K562 (cell line): ENCODE data around the gene CHRM1. TPM values are rescaled to one million over a fixed set of nuclear protein-coding genes. Genes with fewer than 3 reads are reported as not detected.

Experiments used
- ATAC-seq: fragments of 200-7000 bp; cut with Tn5 transposase; 3 replicates; pipeline ENCODE4 v1.9.1; 2020; ENCODE audit warnings: moderate library complexity
- BruUV-seq: library from RNA; stranded (reverse); fragments of 400-500 nt; replicated peaks from 2 replicates; lab custom pipeline; 2021; lab: Mats Ljungman, UMichigan
- CTCF ChIA-PET: fragments of 300-600 bp; formaldehyde crosslinking; extraction: SDS; loops from one replicate; lab custom pipeline; 2021; ENCODE audit warnings: low intra/inter-chr PET ratio; lab: Yijun Ruan, JAX
- POLR2A ChIA-PET: fragments of 300-600, 350-650 bp; sonication (Branson Sonifier 250); formaldehyde crosslinking; extraction: SDS; loops from one replicate; lab custom pipeline; 2021; ENCODE audit warnings: antibody characterized with exemption, inconsistent platforms; lab: Yijun Ruan, JAX
- DNase-seq, 4 experiments: peaks; one replicate each; pipeline versions ENCODE4 v3.0.0 to v3.0.0-alpha.2; 2011 to 2018; ENCODE audit warnings: low spot score in 3 of 4, mixed read lengths in 3 of 4; ENCODE audit errors: extremely low read depth in 1 of 4
- FAIRE-seq: peaks from 2 replicates; lab custom pipeline; 2011; peaks lifted over from hg19 to GRCh38; lab: Jason Lieb, UNC
- H2AFZ ChIP-seq: 2 replicates; pipeline ENCODE4 v1.6.0; 2011; ENCODE audit warnings: low read depth, low read length, control low read depth, inconsistent platforms
- H3K27ac ChIP-seq: fragments of 200-600 bp; 3 replicates; pipeline ENCODE4 v1.8.0; 2011; ENCODE audit warnings: low read depth, mild to moderate bottlenecking, control low read depth, inconsistent platforms, low read length, moderate library complexity, mixed read lengths; ENCODE audit errors: extremely low read depth
- H3K27me3 ChIP-seq, 2 experiments: fragments of 300-600 bp in 1 of 2; 2 replicates in 1 of 2; 3 replicates in 1 of 2; pipeline versions ENCODE4 v1.6.0 to v1.8.0; 2011; ENCODE audit warnings: inconsistent platforms in 2 of 2, low read length in 2 of 2, mild to moderate bottlenecking in 1 of 2, mixed read lengths in 1 of 2, moderate library complexity in 1 of 2; ENCODE audit not compliant: control insufficient read depth in 2 of 2, insufficient read depth in 2 of 2
- H3K36me3 ChIP-seq: fragments of 300-600 bp; 3 replicates; pipeline ENCODE4 v1.8.0; 2011; ENCODE audit warnings: mild to moderate bottlenecking, low read length, inconsistent platforms; ENCODE audit not compliant: control insufficient read depth, insufficient read depth
- H3K4me1 ChIP-seq, 2 experiments: fragments of 200-600 bp in 1 of 2; replicated peaks in 1 of 2; 2 replicates in 1 of 2; 3 replicates in 1 of 2; pipeline versions ENCODE4 v1.5.1 to v1.8.0; 2011; ENCODE audit warnings: inconsistent platforms in 2 of 2, low read length in 2 of 2, mild to moderate bottlenecking in 1 of 2, mixed read lengths in 1 of 2, moderate library complexity in 1 of 2; ENCODE audit not compliant: control insufficient read depth in 2 of 2, insufficient read depth in 2 of 2
- H3K4me2 ChIP-seq: 2 replicates; pipeline ENCODE4 v1.6.1; 2011; ENCODE audit warnings: low read length, control low read depth, inconsistent platforms, mixed read lengths; ENCODE audit not compliant: insufficient read depth
- H3K4me3 ChIP-seq: fragments of 200-600 bp; sonication (generic), shearing (Covaris generic); 2 replicates; pipeline ENCODE4 v1.5.1; 2016; ENCODE audit warnings: control low read depth, inconsistent platforms
- H3K79me2 ChIP-seq: fragments of 200-600 bp; 3 replicates; pipeline ENCODE4 v1.8.0; 2011; ENCODE audit warnings: low read length, inconsistent platforms; ENCODE audit not compliant: control insufficient read depth, insufficient read depth
- H3K9ac ChIP-seq, 2 experiments: 2 replicates each; pipeline versions ENCODE4 v1.6.0 to v1.6.1; 2011; ENCODE audit warnings: low read depth in 2 of 2, low read length in 2 of 2, control low read depth in 1 of 2, inconsistent platforms in 1 of 2, mild to moderate bottlenecking in 1 of 2, mixed read lengths in 1 of 2; ENCODE audit not compliant: insufficient read depth in 1 of 2
- H3K9me1 ChIP-seq: one replicate; pipeline ENCODE4 v1.6.0; 2011; ENCODE audit warnings: inconsistent platforms, mild to moderate bottlenecking, low read length, moderate library complexity; ENCODE audit not compliant: control insufficient read depth, insufficient read depth
- H3K9me3 ChIP-seq: replicated peaks from 2 replicates; pipeline ENCODE4 v1.5.1; 2011; ENCODE audit warnings: low read depth, low read length, inconsistent platforms; ENCODE audit not compliant: control insufficient read depth, insufficient read depth
- H4K20me1 ChIP-seq: replicated peaks from 2 replicates; pipeline ENCODE4 v1.6.1; 2011; ENCODE audit warnings: low read length, inconsistent platforms, mixed read lengths; ENCODE audit not compliant: control insufficient read depth, insufficient read depth
- ZSCAN29 ChIP-seq: fragments of 450-650 bp; IDR thresholded peaks from 2 replicates; pipeline ENCODE4 v1.6.1; 2017
- WGBS: fragments of 100-300 bp; shearing (Covaris generic); methylation state at CpG from one replicate; pipeline ENCODE4 v1.1.6; 2016; ENCODE audit warnings: low coverage, mixed read lengths; ENCODE audit not compliant: insufficient coverage; ENCODE audit errors: missing lambda C conversion rate; 5-methylcytosine and 5-hydroxymethylcytosine counted together
- in situ Hi-C: fragments of 300-500 bp; cut with MboI; formaldehyde crosslinking; loops from 4 replicates; pipeline ENCODE4 v1.15.0; 2018; ENCODE audit warnings: inconsistent platforms, mixed read lengths
- intact Hi-C: fragments of 100-400 bp; cut with micrococcal nuclease; formaldehyde crosslinking; loops from 2 replicates; pipeline ENCODE4 v1.14.2; 2022
- polyA plus RNA-seq, 8 experiments: library from polyadenylated mRNA; depleted of rRNA in 4 of 8; stranded (reverse) in 5 of 8; unstranded in 3 of 8; fragments of >200 nt; fragmentation: Nextera tagmentation in 2 of 8; fragmentation: Illumina TruSeq in 1 of 8; extraction: Ambion mirVana in 2 of 8; extraction: Trizol in 1 of 8; gene quantifications; 2 replicates each; pipeline versions ENCODE4 v1.2.1 to v1.2.3, GENCODE V29; 2011 to 2014; ENCODE audit warnings: inconsistent platforms in 1 of 8, missing spikeins in 1 of 8
- total RNA-seq, 7 experiments: library from RNA; depleted of rRNA in 6 of 7; stranded (reverse); fragments of >200 nt in 6 of 7; fragmentation: Illumina TruSeq in 2 of 7; extraction: Trizol in 2 of 7; gene quantifications; 2 replicates each; pipeline versions ENCODE4 v1.2.1 to v1.2.3, GENCODE V29; 2011 to 2021; ENCODE audit warnings: low replicate concordance in 1 of 7
- TF ChIP-seq, protein P1 (sequence below), 2 experiments: fragments of 450-650 bp; formaldehyde crosslinking in 1 of 2; IDR thresholded peaks; 2 replicates each; pipeline versions ENCODE4 v1.4.0 to v1.6.1; 2014 to 2020; ENCODE audit warnings: mild to moderate bottlenecking in 2 of 2, borderline replicate concordance in 1 of 2, low read depth in 1 of 2

CHRM1 gene
- total and polyA plus RNA-seq, 9 of the 15 experiments (the other 6 are each of a cell fraction or from before 2014, with no cell fraction given), result not detected

DNA sequence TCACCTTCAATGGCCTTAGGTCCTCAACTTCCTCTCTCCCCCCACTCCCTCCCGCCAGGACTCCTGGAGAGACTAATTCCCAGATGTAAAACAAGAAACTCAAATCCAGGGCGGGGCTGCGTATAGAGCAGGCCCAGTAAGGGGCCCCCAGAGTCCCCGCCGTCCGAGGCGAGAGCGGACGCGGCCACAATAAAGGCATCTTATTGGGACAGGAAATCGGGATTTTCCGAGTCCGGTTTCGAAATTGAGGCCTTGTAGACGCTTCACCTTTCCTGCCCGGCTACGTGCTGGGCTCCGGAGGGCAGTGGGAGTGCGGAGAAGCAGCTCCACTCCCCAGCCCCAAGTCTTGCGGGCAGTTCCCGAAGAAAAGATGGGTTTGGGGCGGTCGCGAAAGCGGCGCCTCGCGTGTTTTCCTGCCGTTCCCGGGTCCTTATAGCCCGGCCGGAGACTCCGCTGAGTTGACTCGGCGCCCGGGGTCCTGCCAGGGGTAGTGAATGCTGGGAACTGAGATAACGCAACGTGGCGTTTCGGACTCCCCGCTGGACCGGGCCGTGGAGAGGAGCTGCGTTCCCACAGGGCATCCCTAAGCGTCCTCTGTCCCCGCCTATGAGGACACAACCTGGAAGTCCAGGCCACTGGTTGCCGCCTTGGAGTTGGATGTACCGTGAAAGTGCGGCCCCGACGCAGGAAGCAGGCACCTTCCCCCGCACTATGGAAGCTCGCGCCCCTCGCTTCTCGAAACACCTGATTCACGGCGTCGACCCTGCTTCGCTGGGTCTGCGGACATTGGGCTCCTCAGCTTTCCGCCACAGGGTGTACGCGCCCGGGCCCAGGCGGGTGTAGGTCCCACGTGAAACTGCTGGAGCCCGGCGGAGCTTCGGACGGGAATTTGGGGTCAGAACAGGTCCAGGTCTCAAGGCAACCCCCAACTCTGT is 4.8 kb upstream of the CHRM1 start:
- BruUV-seq, result no TSS peak
- 35% methylated on average over 62 of the region's 71 CpGs for WGBS
- peak overlapping the region in 1 of 2 experiments; percentile 48; a peak in 1 of 4 replicates for H3K9ac ChIP-seq
- H3K9me3 ChIP-seq, result no peaks in the 10 kb centered on the region
- peaks cover 5 to 38% of the 10 kb centered on the region in 2 experiments; a peak in 3 of 5 replicates for H3K4me1 ChIP-seq
- no peak overlapping the region for H2AFZ ChIP-seq
- no peak for ATAC-seq
- no peaks in the 10 kb centered on the region for H3K79me2 ChIP-seq
- H3K36me3 ChIP-seq, result no peaks in the 10 kb centered on the region
- FAIRE-seq, result no peak
- ChIA-PET CTCF (interaction anchor here (0.6 kb wide), 1 partner anchor 90 kb away, joined by 3 read pairs; the partner anchor contains the start of gene SLC22A8), POLR2A (interaction anchor here (0.6 to 1.2 kb wide), 2 partner anchors 11 to 1065 kb away, joined by 3 to 5 read pairs; no protein-coding TSS in a partner anchor)
- H3K27me3 ChIP-seq, result peaks cover 20 to 55% of the 10 kb centered on the region in 2 experiments; a peak in 4 of 5 replicates
- H3K9me1 ChIP-seq, result no peaks in the 10 kb centered on the region
- peaks cover 14% of the 10 kb centered on the region; the same call in 1 of the 2 replicates for H4K20me1 ChIP-seq
- H3K4me2 ChIP-seq, result no peak overlapping the region
- no peak overlapping the region for H3K27ac ChIP-seq
- no peak for DNase-seq
- TF ChIP-seq ZSCAN29, result peak; percentile 88
- TF ChIP-seq, protein P1, sequence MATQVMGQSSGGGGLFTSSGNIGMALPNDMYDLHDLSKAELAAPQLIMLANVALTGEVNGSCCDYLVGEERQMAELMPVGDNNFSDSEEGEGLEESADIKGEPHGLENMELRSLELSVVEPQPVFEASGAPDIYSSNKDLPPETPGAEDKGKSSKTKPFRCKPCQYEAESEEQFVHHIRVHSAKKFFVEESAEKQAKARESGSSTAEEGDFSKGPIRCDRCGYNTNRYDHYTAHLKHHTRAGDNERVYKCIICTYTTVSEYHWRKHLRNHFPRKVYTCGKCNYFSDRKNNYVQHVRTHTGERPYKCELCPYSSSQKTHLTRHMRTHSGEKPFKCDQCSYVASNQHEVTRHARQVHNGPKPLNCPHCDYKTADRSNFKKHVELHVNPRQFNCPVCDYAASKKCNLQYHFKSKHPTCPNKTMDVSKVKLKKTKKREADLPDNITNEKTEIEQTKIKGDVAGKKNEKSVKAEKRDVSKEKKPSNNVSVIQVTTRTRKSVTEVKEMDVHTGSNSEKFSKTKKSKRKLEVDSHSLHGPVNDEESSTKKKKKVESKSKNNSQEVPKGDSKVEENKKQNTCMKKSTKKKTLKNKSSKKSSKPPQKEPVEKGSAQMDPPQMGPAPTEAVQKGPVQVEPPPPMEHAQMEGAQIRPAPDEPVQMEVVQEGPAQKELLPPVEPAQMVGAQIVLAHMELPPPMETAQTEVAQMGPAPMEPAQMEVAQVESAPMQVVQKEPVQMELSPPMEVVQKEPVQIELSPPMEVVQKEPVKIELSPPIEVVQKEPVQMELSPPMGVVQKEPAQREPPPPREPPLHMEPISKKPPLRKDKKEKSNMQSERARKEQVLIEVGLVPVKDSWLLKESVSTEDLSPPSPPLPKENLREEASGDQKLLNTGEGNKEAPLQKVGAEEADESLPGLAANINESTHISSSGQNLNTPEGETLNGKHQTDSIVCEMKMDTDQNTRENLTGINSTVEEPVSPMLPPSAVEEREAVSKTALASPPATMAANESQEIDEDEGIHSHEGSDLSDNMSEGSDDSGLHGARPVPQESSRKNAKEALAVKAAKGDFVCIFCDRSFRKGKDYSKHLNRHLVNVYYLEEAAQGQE (IDR thresholded peaks at IDR 0.05; ENCODE audit: borderline replicate concordance), result no peak
- TF ChIP-seq, protein P1 (CRISPR knock-in tag; IDR thresholded peaks at IDR 0.05; ENCODE audit: low read depth), result no peak
- in situ Hi-C loops (no loop called here), intact Hi-C loops (no loop called here)
- no peak overlapping the region for H3K4me3 ChIP-seq
